HG02970 (cell line): Measurements from ENCODE around the gene DYNLRB1.
A peak's percentile ranks its signal among the peaks of the same experiment; 100 is the strongest.
"Not testable (repeated sequence)": the region's sequence is repeated elsewhere in the genome, so short reads cannot be mapped to it uniquely, and the experiment has no call there.

Experiments
- ATAC-seq: cut with Tn5 transposase; IDR thresholded peaks from one replicate; pipeline ENCODE4 v1.9.1; 2021; ENCODE audit warnings: mild to moderate bottlenecking, moderate library complexity, moderate number of reproducible peaks; ENCODE audit not compliant: unreplicated experiment, low FRiP score

Gene DYNLRB1

DNA sequence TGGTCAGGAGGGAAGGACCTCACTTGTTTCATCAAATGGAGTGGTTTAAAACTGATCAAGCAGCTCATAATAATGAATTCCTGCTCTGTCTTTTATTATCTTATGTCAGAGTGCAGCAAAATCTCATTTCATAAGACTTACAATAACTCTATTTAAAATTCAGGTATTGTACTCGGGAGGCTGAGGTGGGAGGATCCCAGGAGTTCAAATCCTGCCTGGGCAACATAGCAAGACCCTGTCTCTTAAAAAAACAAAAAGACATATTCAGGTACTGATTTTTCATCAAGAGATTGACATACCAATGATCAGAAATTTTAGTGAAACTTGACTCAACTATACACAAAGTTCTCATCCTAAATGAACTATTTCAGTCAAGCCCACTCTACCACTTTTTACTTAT, 5.6 kb upstream of the DYNLRB1 start:
- ATAC-seq = no peak

DNA sequence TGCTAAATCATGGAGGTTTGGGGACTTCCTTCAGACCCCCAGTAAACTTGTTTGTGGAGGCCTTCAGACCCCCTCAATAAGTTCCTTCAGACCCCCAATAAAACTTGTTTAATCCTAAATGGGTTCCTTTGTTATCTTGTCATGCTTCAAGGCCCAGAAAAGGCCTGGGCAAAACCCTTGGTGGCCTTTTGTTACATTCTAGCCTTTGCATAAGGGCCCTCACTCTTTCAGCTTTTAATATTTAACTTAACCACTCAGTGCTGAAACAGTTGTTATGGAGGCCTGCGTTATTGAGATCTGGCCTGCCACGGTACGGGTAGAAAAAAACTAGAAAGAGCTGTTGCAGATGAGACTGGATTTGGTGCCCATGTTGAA, 4.3 kb upstream of the DYNLRB1 start:
- no peak for ATAC-seq

GRCh38 chr20:34512266-34512954, 3.8 kb upstream of the DYNLRB1 start:
- ATAC-seq = no peak

DNA sequence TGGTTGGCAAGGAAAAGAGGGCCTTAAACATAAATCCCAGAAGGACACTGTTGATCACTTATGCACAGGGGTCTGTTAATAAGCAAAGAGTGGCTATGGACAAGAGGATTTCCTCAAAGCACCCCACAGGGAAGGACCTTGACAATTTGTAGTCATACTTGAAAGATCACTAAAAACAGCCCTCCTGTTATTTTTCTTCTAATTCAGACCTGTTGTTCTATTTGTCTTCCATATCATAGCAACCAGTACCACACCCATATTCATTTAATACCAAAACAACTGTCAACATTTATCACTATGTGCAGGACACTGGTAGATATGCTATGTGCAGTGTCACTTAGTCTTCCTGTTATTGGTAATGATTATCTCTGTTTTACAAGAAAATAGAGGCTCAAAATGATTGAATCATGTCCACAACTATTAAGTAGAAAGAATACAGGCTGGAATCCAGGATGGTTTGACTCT, 3.2 kb upstream of the DYNLRB1 start:
- ATAC-seq = no peak

DNA sequence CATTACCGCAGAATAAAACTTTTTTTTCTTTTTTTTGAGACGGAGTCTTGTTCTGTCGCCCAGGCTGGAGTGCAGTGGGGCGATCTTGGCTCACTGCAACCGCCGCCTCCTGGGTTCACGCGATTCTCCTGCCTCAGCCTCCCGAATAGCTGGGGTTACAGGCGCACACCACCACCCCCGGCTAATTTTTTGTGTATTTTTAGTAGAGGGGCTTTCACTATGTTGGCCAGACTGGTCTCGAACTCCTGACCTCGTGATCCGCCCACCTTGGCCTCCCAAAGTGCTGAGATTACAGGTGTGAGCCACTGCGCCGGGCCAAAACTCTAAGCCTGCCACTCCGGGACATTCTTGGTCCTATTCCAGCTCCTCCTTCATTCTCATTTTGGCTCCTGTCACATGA, 2.2 kb upstream of the DYNLRB1 start:
- not testable (repeated sequence) for ATAC-seq

DNA sequence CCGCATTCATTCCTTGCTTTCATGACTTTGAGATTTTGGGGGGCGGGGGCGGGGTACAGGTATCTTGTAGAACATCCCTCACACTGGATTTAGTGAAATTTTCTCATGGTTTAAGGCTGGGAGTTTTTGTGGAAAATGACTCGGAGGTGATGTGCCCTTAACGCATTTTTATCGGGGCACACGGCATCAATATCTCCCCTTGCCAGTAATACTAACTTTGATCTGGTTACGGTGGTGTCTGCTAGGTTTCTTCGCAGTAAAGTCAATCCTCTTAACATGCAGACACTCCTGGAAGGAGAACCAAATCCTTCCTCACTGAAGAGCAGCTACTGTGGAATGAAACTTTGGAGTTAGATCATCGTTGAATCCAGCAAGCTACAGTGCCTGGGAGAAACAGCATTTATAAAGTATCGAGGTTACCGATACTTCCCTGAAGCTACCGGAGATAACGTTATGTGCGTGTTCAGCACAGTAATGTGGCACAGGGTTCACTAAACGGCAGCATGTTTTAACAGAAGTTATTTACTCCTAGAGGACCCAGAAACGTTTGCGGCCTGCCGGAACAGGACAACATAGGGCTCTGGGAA, 1.2 kb upstream of the DYNLRB1 start:
- ATAC-seq = no peak

DNA sequence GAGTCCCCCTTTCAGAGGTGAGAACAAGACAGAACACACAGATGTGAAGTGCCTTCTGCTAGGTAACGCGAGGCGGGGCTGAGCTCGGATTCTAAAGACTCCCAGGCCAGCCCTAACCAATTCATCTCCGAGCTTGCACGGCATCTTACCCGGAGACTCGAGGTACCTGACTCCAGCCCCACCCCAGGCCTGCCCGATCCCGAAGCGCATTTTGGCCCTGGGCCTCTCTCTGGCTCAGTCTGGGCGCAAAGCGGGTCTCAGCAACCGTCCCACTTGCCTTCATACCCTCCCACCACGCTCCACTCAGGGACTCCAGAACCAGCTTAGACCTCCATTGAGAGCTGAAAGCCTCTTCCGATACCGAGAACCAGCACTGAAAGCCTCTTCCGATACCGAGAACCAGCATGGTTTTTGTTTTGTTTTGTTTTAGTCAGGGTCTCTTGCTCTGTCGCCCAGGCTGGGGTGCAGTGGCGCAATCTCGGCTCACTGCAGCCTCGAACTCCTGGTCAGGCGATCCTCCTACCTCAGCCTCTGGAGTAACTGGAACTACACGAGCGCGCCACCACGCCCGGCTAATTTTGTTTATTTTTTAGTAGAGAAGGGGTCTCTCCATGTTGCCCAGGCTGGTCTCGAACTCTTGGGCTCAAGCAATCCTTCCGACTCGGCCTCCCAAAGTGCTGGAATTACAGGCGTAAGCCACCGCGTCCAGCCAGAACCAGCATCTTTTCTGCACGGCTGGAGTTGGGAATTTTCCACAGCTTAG, 557 bp upstream of the DYNLRB1 start:
- ATAC-seq = peak; percentile 36

- no peak for ATAC-seq
Measured at GRCh38 chr20:34517114-34517505, 888 bp downstream of the DYNLRB1 start.

DNA sequence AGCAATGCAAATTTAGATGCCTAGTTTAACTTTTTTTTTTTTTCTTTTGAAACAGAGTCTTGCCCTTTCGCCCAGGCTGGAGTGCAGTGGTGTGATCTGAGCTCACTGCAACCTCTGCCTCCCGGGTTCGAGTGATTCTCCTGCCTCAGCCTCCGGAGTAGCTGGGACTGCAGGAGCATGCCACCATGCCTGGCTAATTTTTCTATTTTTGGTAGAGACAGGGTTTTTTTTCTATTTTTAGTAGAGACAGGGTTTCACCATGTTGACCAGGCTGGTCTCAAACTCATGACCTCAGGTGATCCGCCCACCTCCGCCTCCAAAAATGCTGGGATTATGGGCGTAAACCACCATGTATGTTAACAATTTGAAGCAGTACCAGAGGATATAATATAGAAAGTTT, 2.6 kb downstream of the DYNLRB1 start:
- not testable (repeated sequence) for ATAC-seq

DNA sequence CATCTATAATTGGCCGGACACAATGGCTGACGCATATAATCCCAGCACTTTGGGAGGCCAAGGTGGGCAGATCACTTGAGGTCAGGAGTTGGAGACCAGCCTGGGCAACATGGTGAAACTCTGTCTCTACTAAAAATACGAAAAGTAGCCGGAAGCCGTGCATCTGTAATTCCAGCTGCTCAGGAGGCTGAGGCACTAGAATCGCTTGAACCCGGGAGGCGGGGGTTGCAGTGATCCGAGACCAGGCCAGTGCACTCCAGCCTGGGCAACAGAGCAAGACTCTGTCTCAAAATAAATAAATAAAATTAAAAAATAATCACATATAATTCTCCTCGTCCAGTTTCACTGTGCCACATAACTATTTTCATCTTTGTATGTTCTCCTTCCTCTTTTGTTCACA, 3.6 kb downstream of the DYNLRB1 start:
- not testable (repeated sequence) for ATAC-seq

DNA sequence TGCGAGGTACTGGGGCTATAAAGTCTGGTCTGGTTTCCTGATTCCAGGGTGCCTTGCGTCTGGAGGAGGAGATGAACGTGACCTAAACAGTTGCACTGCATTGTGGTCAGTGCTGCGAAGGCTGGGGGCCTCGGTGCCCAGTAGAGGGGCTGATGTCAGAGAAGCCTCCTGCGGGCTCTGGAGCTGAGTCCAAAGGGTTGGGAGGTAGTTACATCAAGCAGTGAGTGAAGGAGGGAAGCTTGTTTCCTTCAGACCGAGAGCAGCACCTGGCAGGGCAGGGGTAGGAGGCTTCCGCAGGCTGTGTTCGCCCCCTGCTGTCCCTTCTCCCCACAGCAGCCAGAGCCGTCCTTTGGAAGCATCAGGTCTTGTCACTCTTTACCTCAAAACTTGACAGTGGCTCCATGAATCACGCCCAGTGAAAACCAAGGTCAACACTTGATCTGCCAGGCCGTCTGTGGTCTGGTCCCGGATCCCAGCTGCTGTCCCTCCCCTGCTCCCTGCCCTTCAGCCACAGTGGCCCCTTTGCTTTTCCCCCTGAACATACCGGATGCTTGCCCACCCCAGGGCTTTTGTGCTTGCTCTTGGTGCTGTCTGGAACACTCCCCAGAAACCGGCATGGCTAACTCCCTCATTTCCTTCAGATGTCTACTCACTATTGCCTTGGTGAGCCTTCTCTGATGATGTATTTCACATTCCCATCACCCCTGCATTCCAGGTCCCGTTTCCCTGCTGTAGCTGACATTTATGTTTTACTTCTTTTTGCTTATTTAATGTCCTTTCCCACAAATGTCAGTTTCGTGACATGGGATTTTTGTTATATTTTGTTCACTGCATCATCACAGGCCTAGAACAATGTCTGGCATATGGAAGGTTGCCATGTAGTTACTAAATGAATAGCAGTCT, 7.0 kb downstream of the DYNLRB1 start:
- ATAC-seq = no peak

DNA sequence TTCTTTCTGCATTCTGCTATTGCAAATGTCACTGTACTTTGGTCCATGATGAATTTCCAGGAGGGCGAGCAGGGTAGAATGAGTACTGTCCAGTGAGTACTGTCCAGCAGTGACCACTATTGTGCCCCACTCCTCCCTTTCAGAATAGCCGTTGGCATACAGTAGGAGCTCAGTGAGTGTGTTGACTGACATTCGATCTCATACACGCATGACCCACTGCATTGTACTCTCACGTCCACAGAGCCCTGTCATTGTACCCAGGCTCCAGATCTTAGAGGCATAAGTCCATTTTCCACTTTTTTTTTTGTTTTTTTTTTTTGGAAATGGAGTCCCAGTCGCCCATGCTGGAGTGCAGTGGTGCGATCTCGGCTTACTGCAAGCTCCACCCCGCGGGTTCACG, 8.2 kb downstream of the DYNLRB1 start:
- no peak for ATAC-seq

GRCh38 chr20:34525342-34525708, 9.1 kb downstream of the DYNLRB1 start:
- ATAC-seq = no peak

- no peak for ATAC-seq
Measured at GRCh38 chr20:34525709-34526416, 9.6 kb downstream of the DYNLRB1 start.

DNA sequence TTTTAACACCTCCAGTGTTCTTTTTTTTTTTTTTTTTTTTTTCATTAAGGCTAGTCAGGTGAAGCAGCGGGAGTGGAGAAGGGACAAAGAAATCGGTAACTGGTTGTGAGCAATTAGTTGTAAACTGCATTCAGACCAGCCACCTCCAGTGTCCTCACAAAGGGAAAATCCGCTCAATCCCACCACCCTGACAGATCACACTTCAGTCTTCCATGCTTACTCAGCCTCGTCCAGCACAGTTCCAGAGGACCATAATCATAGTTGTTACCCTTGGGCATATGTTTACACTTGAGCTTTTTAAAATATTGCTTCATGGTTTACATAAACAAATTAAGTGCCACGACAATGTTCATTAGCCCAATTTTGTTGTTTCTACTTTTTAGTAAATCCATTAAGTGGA, 10.2 kb downstream of the DYNLRB1 start:
- ATAC-seq = no peak

DNA sequence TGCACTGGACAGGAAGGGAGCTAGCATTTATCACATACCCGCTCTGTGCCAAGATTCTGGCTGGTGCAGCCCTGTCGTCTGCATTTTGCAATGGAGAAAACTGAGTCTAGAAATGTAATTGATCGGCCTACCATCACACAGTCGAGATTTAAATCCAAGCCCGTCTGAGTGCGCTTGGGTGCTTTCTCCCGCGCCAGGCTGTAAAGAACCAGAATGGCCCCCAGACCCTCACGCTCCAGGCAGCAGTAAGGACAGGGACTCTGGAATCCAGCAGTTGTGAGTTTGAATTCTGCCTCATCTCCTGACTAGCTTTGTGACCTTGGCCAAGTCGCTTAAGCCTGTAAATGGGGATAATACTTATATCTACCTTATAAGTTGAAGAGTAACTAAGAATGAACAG, 10.8 kb downstream of the DYNLRB1 start:
- no peak for ATAC-seq

GRCh38 chr20:34528921-34529297, 12.7 kb downstream of the DYNLRB1 start:
- no peak for ATAC-seq

DNA sequence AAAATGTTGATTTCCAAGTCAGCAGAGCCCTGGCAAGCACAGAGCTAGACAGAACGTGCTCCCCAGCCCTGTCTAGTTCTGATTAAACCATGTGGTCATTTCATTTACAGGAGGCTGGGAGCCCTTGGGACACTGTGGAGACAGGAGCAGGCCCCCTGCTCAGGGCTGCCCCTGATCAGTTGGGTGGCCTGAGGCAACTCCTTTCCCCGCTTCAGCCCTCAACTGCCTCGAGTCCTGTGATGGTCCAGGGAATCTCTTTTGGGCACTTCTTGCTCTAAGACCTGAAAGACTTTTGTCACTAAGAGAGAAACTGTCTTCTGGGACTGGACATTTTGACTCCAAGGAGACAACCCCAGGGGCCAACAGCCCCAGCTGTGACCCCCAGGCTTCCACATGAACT, 13.5 kb downstream of the DYNLRB1 start:
- no peak for ATAC-seq

DNA sequence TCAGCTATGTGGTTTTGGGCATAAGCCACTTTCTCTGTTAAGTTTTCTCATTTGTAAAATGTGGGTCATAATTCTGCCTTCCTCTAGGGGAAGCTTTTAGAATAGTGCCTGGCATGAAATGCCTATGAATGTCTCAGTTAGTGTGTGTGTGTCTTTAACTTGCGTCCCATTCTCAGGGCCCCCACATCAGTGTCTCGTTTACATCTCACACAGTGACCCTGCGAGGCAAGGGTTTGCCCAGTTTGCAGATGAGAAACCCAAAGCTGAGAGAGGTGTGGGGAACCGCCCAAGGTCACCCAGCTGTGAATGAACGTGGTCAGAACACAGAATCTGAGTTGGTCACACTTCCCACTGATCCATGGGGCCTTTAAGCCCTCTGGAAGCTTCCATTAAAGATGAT, 14.1 kb downstream of the DYNLRB1 start:
- ATAC-seq = no peak

GRCh38 chr20:34531608-34532265, 15.5 kb downstream of the DYNLRB1 start:
- no peak for ATAC-seq
